ENCODE data around the gene ALDH5A1.

Gene ALDH5A1

GRCh38 chr6:24497254-24497970 is 2.6 kb downstream of the ALDH5A1 start (continued):
- TF ChIP-seq ZNF639 (tag by site-specific recombination; IDR thresholded peaks at IDR 0.05): no peak
- no peak for TF ChIP-seq BCL6B (tag by site-specific recombination; IDR thresholded peaks at IDR 0.05)
- no peak for TF ChIP-seq GFI1B (tag by site-specific recombination; IDR thresholded peaks at IDR 0.05)
- TF ChIP-seq, protein P1, sequence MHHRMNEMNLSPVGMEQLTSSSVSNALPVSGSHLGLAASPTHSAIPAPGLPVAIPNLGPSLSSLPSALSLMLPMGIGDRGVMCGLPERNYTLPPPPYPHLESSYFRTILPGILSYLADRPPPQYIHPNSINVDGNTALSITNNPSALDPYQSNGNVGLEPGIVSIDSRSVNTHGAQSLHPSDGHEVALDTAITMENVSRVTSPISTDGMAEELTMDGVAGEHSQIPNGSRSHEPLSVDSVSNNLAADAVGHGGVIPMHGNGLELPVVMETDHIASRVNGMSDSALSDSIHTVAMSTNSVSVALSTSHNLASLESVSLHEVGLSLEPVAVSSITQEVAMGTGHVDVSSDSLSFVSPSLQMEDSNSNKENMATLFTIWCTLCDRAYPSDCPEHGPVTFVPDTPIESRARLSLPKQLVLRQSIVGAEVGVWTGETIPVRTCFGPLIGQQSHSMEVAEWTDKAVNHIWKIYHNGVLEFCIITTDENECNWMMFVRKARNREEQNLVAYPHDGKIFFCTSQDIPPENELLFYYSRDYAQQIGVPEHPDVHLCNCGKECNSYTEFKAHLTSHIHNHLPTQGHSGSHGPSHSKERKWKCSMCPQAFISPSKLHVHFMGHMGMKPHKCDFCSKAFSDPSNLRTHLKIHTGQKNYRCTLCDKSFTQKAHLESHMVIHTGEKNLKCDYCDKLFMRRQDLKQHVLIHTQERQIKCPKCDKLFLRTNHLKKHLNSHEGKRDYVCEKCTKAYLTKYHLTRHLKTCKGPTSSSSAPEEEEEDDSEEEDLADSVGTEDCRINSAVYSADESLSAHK (tag by site-specific recombination; IDR thresholded peaks at IDR 0.05): no peak
- TF ChIP-seq ZNF169 (tag by site-specific recombination; IDR thresholded peaks at IDR 0.05): no peak
- TF ChIP-seq, protein P2, sequence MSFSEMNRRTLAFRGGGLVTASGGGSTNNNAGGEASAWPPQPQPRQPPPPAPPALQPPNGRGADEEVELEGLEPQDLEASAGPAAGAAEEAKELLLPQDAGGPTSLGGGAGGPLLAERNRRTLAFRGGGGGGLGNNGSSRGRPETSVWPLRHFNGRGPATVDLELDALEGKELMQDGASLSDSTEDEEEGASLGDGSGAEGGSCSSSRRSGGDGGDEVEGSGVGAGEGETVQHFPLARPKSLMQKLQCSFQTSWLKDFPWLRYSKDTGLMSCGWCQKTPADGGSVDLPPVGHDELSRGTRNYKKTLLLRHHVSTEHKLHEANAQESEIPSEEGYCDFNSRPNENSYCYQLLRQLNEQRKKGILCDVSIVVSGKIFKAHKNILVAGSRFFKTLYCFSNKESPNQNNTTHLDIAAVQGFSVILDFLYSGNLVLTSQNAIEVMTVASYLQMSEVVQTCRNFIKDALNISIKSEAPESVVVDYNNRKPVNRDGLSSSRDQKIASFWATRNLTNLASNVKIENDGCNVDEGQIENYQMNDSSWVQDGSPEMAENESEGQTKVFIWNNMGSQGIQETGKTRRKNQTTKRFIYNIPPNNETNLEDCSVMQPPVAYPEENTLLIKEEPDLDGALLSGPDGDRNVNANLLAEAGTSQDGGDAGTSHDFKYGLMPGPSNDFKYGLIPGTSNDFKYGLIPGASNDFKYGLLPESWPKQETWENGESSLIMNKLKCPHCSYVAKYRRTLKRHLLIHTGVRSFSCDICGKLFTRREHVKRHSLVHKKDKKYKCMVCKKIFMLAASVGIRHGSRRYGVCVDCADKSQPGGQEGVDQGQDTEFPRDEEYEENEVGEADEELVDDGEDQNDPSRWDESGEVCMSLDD (tag by site-specific recombination; IDR thresholded peaks at IDR 0.05): no peak

DNA sequence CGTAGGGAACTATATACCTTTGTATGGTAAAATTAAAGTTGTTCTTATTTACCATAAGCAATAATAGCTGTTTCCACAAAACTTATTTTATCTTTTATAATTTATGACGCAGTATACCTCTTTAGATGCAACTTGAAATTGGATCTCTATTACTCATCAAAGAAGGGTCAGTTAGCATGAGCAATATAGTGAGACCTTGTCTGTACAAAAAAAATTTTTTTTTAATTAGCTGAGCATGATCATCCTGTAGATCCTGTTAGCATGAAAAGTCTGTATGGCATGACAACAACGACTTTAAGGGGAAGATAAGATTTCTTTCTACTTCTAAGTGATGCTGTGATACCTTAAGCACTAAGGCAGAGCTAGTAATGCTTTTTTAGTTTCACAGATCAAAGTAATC is 5.9 kb downstream of the ALDH5A1 start:
- CTCF ChIA-PET: interaction anchor here (1.0 to 1.7 kb wide), 5 partner anchors 12 to 70 kb away, joined by 3 to 12 read pairs (median 5); no protein-coding TSS in a partner anchor
- H3K36me3 ChIP-seq (ENCODE audit: control insufficient read depth in 2 of 2, insufficient read depth in 1 of 2, low read length in 2 of 2): peaks cover 2 to 19% of the 10 kb centered on the region in 2 experiments; a peak in 2 of 3 replicates
- no peak overlapping the region for H3K4me3 ChIP-seq (ENCODE audit: low read depth, low read length)
- TF ChIP-seq, protein P3, sequence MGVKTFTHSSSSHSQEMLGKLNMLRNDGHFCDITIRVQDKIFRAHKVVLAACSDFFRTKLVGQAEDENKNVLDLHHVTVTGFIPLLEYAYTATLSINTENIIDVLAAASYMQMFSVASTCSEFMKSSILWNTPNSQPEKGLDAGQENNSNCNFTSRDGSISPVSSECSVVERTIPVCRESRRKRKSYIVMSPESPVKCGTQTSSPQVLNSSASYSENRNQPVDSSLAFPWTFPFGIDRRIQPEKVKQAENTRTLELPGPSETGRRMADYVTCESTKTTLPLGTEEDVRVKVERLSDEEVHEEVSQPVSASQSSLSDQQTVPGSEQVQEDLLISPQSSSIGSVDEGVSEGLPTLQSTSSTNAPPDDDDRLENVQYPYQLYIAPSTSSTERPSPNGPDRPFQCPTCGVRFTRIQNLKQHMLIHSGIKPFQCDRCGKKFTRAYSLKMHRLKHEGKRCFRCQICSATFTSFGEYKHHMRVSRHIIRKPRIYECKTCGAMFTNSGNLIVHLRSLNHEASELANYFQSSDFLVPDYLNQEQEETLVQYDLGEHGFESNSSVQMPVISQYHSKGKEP (tag by site-specific recombination; IDR thresholded peaks at IDR 0.05): no peak
- no peak for TF ChIP-seq ZNF621 (tag by site-specific recombination; IDR thresholded peaks at IDR 0.05)
- no peak for TF ChIP-seq ZNF654 (tag by site-specific recombination; IDR thresholded peaks at IDR 0.05; ENCODE audit: low read depth)
- TF ChIP-seq ZNF544 (tag by site-specific recombination; IDR thresholded peaks at IDR 0.05): no peak
- TF ChIP-seq KLF17 (tag by site-specific recombination; IDR thresholded peaks at IDR 0.05): no peak
- no peak for TF ChIP-seq ZNF302 (tag by site-specific recombination; IDR thresholded peaks at IDR 0.05; ENCODE audit: low read depth)
- TF ChIP-seq ZBTB8A (tag by site-specific recombination; IDR thresholded peaks at IDR 0.05): no peak
- POLR2A ChIA-PET: no interaction called here
- H3K27ac ChIP-seq (ENCODE audit: extremely low read depth, low read depth, low read length): no peak overlapping the region
- no peaks in the 10 kb centered on the region for H3K9me3 ChIP-seq (ENCODE audit: control insufficient read depth, insufficient read depth, low read depth, low read length)
- no peaks in the 10 kb centered on the region for H3K4me1 ChIP-seq (ENCODE audit: control insufficient read depth, insufficient read depth, low read length)

All from HEK293 (cell line).